Measurements from ENCODE around the gene ADCY3.

The ADCY3 gene

DNA sequence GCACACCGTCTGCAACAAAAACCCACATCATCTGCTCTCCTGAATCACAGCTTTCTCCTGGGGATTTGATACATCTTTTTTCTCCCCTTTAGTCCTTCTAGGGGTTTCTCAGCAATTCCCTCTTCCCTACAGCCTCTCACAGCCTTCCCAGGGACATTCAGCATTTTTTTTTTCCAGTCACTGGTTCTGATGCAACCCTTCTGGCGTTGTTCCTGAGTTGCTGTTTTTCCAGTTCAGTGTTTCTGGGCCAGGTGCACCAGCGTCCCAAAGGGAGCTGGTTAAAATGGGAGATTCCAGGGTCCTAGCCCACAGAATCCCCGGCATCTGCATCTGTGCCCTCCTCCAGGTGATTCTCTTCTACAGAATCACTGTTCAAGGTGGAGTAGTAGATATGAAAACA lies 36.1 kb downstream of the ADCY3 start:
- H3K4me3 ChIP-seq (replicated peaks in 1 of 2; ENCODE audit: low read depth in 2 of 2, low read length in 2 of 2): no peak overlapping the region
- TF ChIP-seq, protein P1, sequence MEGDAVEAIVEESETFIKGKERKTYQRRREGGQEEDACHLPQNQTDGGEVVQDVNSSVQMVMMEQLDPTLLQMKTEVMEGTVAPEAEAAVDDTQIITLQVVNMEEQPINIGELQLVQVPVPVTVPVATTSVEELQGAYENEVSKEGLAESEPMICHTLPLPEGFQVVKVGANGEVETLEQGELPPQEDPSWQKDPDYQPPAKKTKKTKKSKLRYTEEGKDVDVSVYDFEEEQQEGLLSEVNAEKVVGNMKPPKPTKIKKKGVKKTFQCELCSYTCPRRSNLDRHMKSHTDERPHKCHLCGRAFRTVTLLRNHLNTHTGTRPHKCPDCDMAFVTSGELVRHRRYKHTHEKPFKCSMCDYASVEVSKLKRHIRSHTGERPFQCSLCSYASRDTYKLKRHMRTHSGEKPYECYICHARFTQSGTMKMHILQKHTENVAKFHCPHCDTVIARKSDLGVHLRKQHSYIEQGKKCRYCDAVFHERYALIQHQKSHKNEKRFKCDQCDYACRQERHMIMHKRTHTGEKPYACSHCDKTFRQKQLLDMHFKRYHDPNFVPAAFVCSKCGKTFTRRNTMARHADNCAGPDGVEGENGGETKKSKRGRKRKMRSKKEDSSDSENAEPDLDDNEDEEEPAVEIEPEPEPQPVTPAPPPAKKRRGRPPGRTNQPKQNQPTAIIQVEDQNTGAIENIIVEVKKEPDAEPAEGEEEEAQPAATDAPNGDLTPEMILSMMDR (IDR thresholded peaks at IDR 0.05; ENCODE audit: low read depth, low read length): no peak
- peak; percentile 55 to 67 for DNase-seq (ENCODE audit: low read depth in 2 of 2)

DNA sequence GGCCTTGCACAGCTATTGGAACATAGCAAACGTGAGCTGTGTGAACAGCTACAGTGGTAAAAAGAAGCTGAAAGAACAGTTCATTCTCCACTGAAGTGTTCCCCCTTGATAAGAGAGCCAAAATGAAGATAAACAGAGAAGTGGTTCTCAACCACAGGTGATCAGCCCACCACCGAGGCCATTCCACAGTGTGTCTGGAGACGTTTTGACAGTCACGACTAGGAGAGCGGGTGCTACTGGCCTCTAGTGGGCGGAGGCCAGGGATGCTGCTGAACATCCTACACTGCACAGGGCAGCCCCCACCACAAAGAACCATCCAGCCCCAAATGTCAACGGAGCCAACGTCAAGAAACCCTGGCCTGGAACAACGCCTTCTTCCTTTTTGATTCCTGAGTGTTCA lies 38.4 kb downstream of the ADCY3 start:
- TF ChIP-seq, protein P1 (IDR thresholded peaks at IDR 0.05; ENCODE audit: low read depth, low read length): no peak
- DNase-seq (ENCODE audit: low read depth in 2 of 2): no peak
- no peak overlapping the region for H3K4me3 ChIP-seq (replicated peaks in 1 of 2; ENCODE audit: low read depth in 2 of 2, low read length in 2 of 2)

DNA sequence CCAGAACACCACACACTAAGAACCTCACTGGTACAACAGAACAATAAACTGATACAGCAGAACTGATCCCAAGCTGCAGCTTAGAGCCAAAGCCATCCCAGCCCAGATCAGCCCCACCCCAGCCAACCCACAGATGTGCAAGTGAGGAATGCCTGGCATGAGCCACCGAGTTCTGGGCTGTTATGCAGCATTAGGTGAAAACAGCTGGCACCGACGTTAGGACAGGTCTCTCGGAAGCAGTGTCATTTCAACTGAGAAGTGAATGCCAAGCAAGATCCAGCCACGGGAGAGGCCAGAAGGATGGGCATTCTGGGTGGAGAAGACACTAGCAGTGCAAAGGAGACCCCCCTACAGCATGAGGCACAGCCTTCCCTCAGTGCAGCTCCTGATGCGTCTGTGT lies 38.9 kb downstream of the ADCY3 start:
- DNase-seq (ENCODE audit: low read depth in 2 of 2): no peak
- no peak overlapping the region for H3K4me3 ChIP-seq (replicated peaks in 1 of 2; ENCODE audit: low read depth in 2 of 2, low read length in 2 of 2)
- TF ChIP-seq, protein P1 (IDR thresholded peaks at IDR 0.05; ENCODE audit: low read depth, low read length): no peak

DNA sequence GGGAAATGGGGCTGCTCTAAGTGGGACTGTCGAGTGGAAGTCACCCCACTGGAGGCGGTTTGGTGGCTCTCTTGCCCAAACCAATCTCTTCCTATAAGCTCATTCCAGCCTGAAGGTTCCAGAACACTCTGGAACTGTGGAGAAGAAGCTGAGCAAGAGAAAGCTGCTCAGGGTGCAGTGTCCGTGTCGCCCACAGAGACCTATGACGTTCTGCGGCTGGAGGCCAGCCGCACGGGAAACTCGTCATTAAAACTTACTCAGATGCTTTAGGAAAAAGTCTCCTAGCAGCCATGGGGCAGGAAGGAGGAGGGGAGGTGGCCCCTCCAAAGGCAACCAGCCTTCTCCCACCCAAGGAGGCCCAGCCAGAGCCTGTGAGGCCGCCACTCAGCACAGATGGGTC lies 41.7 kb downstream of the ADCY3 start:
- TF ChIP-seq, protein P1 (IDR thresholded peaks at IDR 0.05; ENCODE audit: low read depth, low read length): no peak
- DNase-seq (ENCODE audit: low read depth in 2 of 2): peak in 1 of 2 donors; percentile 52
- H3K4me3 ChIP-seq (replicated peaks in 1 of 2; ENCODE audit: low read depth in 2 of 2, low read length in 2 of 2): no peak overlapping the region

DNA sequence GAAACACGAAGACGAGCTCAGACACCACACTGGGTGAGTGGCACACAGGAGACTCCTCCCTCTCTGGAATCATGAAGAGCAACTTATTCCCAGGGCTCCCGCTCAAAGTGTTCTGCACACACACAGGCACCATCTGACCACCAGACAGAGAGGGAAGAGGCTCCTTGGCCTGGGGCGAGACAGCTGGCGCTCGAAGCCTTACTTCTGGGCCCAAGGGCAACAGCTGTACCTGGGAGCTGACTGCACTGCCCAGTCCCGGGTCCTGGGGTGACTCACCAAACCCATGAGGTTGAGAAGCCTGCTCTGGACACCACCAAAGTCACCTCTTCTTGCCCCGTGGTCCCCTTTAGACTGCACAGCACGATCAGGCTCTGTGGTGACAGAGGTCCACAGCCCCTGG lies 42.4 kb downstream of the ADCY3 start:
- TF ChIP-seq, protein P1 (IDR thresholded peaks at IDR 0.05; ENCODE audit: low read depth, low read length): no peak
- no peak for DNase-seq (ENCODE audit: low read depth in 2 of 2)
- H3K4me3 ChIP-seq (replicated peaks in 1 of 2; ENCODE audit: low read depth in 2 of 2, low read length in 2 of 2): no peak overlapping the region

DNA sequence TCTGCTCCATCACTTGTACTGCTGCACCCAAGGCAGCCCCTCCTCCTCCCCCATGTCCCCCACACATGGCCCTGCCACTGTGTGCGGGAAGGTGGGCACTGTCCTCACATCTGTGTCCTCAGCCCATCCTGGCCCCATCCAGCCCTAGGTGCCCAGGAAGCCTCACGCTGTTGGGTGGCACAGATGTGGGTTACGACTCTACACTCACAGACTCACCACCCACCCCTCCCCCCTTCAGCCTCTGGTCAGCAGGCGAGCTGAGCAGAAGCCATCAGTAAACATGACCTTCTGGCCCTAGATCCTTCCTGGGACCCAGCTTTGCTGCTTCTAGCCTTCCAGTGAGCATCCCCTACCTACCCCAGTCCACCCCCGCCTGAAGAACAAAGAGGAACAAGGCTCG lies 43.0 kb downstream of the ADCY3 start:
- TF ChIP-seq, protein P1 (IDR thresholded peaks at IDR 0.05; ENCODE audit: low read depth, low read length): no peak
- no peak overlapping the region for H3K4me3 ChIP-seq (replicated peaks in 1 of 2; ENCODE audit: low read depth in 2 of 2, low read length in 2 of 2)
- no peak for DNase-seq (ENCODE audit: low read depth in 2 of 2)

DNA sequence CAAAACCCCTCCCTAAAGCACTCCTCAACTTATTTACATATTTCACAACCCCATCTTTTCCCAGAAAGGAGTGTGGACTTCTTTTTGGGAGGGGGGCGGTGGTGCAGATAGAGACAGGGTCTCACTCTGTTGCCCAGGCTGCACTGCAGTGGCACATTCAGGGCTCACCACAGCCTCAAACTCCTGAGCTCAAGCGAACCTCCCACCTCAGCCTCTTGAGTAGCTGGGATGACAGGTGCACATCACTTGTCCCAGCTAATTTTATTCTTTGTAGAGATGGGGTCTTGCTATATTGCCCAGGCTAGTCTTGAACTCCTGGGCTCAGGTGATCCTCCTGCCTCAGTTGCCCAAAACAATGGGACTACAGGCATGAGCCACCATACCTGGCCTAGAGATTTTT lies 44.1 kb downstream of the ADCY3 start:
- no peak for DNase-seq (ENCODE audit: low read depth in 2 of 2)
- H3K4me3 ChIP-seq (replicated peaks in 1 of 2; ENCODE audit: low read depth in 2 of 2, low read length in 2 of 2): no peak overlapping the region
- TF ChIP-seq, protein P1 (IDR thresholded peaks at IDR 0.05; ENCODE audit: low read depth, low read length): no peak

Measured in cardiac fibroblast (primary cell).